K562 (cell line): Measurements from ENCODE around the gene EEF2K. TPM values are rescaled to one million over a fixed set of nuclear protein-coding genes. Genes with fewer than 3 reads are reported as not detected.

Experiments used
- ATAC-seq: fragments of 200-7000 bp; cut with Tn5 transposase; 3 replicates; pipeline ENCODE4 v1.9.1; 2020; ENCODE audit warnings: moderate library complexity
- BruUV-seq: library from RNA; stranded (reverse); fragments of 400-500 nt; replicated peaks from 2 replicates; lab custom pipeline; 2021; lab: Mats Ljungman, UMichigan
- CTCF ChIA-PET: fragments of 300-600 bp; formaldehyde crosslinking; extraction: SDS; loops from one replicate; lab custom pipeline; 2021; ENCODE audit warnings: low intra/inter-chr PET ratio; lab: Yijun Ruan, JAX
- POLR2A ChIA-PET: fragments of 300-600, 350-650 bp; sonication (Branson Sonifier 250); formaldehyde crosslinking; extraction: SDS; loops from one replicate; lab custom pipeline; 2021; ENCODE audit warnings: antibody characterized with exemption, inconsistent platforms; lab: Yijun Ruan, JAX
- DNase-seq, 4 experiments: peaks; one replicate each; pipeline versions ENCODE4 v3.0.0 to v3.0.0-alpha.2; 2011 to 2018; ENCODE audit warnings: low spot score in 3 of 4, mixed read lengths in 3 of 4; ENCODE audit errors: extremely low read depth in 1 of 4
- FAIRE-seq: peaks from 2 replicates; lab custom pipeline; 2011; peaks lifted over from hg19 to GRCh38; lab: Jason Lieb, UNC
- H2AFZ ChIP-seq: 2 replicates; pipeline ENCODE4 v1.6.0; 2011; ENCODE audit warnings: low read depth, low read length, control low read depth, inconsistent platforms
- H3K27ac ChIP-seq: fragments of 200-600 bp; 3 replicates; pipeline ENCODE4 v1.8.0; 2011; ENCODE audit warnings: low read depth, mild to moderate bottlenecking, control low read depth, inconsistent platforms, low read length, moderate library complexity, mixed read lengths; ENCODE audit errors: extremely low read depth
- H3K27me3 ChIP-seq, 2 experiments: fragments of 300-600 bp in 1 of 2; 2 replicates in 1 of 2; 3 replicates in 1 of 2; pipeline versions ENCODE4 v1.6.0 to v1.8.0; 2011; ENCODE audit warnings: inconsistent platforms in 2 of 2, low read length in 2 of 2, mild to moderate bottlenecking in 1 of 2, mixed read lengths in 1 of 2, moderate library complexity in 1 of 2; ENCODE audit not compliant: control insufficient read depth in 2 of 2, insufficient read depth in 2 of 2
- H3K36me3 ChIP-seq: fragments of 300-600 bp; 3 replicates; pipeline ENCODE4 v1.8.0; 2011; ENCODE audit warnings: mild to moderate bottlenecking, low read length, inconsistent platforms; ENCODE audit not compliant: control insufficient read depth, insufficient read depth
- H3K4me1 ChIP-seq, 2 experiments: fragments of 200-600 bp in 1 of 2; replicated peaks in 1 of 2; 2 replicates in 1 of 2; 3 replicates in 1 of 2; pipeline versions ENCODE4 v1.5.1 to v1.8.0; 2011; ENCODE audit warnings: inconsistent platforms in 2 of 2, low read length in 2 of 2, mild to moderate bottlenecking in 1 of 2, mixed read lengths in 1 of 2, moderate library complexity in 1 of 2; ENCODE audit not compliant: control insufficient read depth in 2 of 2, insufficient read depth in 2 of 2
- H3K4me2 ChIP-seq: 2 replicates; pipeline ENCODE4 v1.6.1; 2011; ENCODE audit warnings: low read length, control low read depth, inconsistent platforms, mixed read lengths; ENCODE audit not compliant: insufficient read depth
- H3K4me3 ChIP-seq: fragments of 200-600 bp; sonication (generic), shearing (Covaris generic); 2 replicates; pipeline ENCODE4 v1.5.1; 2016; ENCODE audit warnings: control low read depth, inconsistent platforms
- H3K79me2 ChIP-seq: fragments of 200-600 bp; 3 replicates; pipeline ENCODE4 v1.8.0; 2011; ENCODE audit warnings: low read length, inconsistent platforms; ENCODE audit not compliant: control insufficient read depth, insufficient read depth
- H3K9ac ChIP-seq, 2 experiments: 2 replicates each; pipeline versions ENCODE4 v1.6.0 to v1.6.1; 2011; ENCODE audit warnings: low read depth in 2 of 2, low read length in 2 of 2, control low read depth in 1 of 2, inconsistent platforms in 1 of 2, mild to moderate bottlenecking in 1 of 2, mixed read lengths in 1 of 2; ENCODE audit not compliant: insufficient read depth in 1 of 2
- H3K9me1 ChIP-seq: one replicate; pipeline ENCODE4 v1.6.0; 2011; ENCODE audit warnings: inconsistent platforms, mild to moderate bottlenecking, low read length, moderate library complexity; ENCODE audit not compliant: control insufficient read depth, insufficient read depth
- H3K9me3 ChIP-seq: replicated peaks from 2 replicates; pipeline ENCODE4 v1.5.1; 2011; ENCODE audit warnings: low read depth, low read length, inconsistent platforms; ENCODE audit not compliant: control insufficient read depth, insufficient read depth
- H4K20me1 ChIP-seq: replicated peaks from 2 replicates; pipeline ENCODE4 v1.6.1; 2011; ENCODE audit warnings: low read length, inconsistent platforms, mixed read lengths; ENCODE audit not compliant: control insufficient read depth, insufficient read depth
- E2F3 ChIP-seq: fragments of 250-450 bp; sonication (Bioruptor Pico); IDR thresholded peaks from 2 replicates; pipeline ENCODE4 v1.4.0; 2020; ENCODE audit warnings: mild to moderate bottlenecking
- WGBS: fragments of 100-300 bp; shearing (Covaris generic); methylation state at CpG from one replicate; pipeline ENCODE4 v1.1.6; 2016; ENCODE audit warnings: low coverage, mixed read lengths; ENCODE audit not compliant: insufficient coverage; ENCODE audit errors: missing lambda C conversion rate; 5-methylcytosine and 5-hydroxymethylcytosine counted together
- in situ Hi-C: fragments of 300-500 bp; cut with MboI; formaldehyde crosslinking; loops from 4 replicates; pipeline ENCODE4 v1.15.0; 2018; ENCODE audit warnings: inconsistent platforms, mixed read lengths
- intact Hi-C: fragments of 100-400 bp; cut with micrococcal nuclease; formaldehyde crosslinking; loops from 2 replicates; pipeline ENCODE4 v1.14.2; 2022
- polyA plus RNA-seq, 8 experiments: library from polyadenylated mRNA; depleted of rRNA in 4 of 8; stranded (reverse) in 5 of 8; unstranded in 3 of 8; fragments of >200 nt; fragmentation: Nextera tagmentation in 2 of 8; fragmentation: Illumina TruSeq in 1 of 8; extraction: Ambion mirVana in 2 of 8; extraction: Trizol in 1 of 8; gene quantifications; 2 replicates each; pipeline versions ENCODE4 v1.2.1 to v1.2.3, GENCODE V29; 2011 to 2014; ENCODE audit warnings: inconsistent platforms in 1 of 8, missing spikeins in 1 of 8
- total RNA-seq, 7 experiments: library from RNA; depleted of rRNA in 6 of 7; stranded (reverse); fragments of >200 nt in 6 of 7; fragmentation: Illumina TruSeq in 2 of 7; extraction: Trizol in 2 of 7; gene quantifications; 2 replicates each; pipeline versions ENCODE4 v1.2.1 to v1.2.3, GENCODE V29; 2011 to 2021; ENCODE audit warnings: low replicate concordance in 1 of 7
- TF ChIP-seq, protein P1 (sequence below), 2 experiments: fragments of 450-650 bp in 1 of 2; IDR thresholded peaks; 2 replicates each; pipeline ENCODE4 v1.6.1; 2011 to 2017; ENCODE audit warnings: low read depth in 2 of 2, antibody characterized with exemption in 1 of 2, borderline replicate concordance in 1 of 2, low read length in 1 of 2, mild to moderate bottlenecking in 1 of 2, mixed read lengths in 1 of 2; ENCODE audit not compliant: control insufficient read depth in 1 of 2
- TF ChIP-seq, protein P2 (sequence below), 2 experiments: fragments of 450-650 bp; formaldehyde crosslinking in 1 of 2; IDR thresholded peaks; 2 replicates each; pipeline versions ENCODE4 v1.4.0 to v1.6.1; 2014 to 2020; ENCODE audit warnings: mild to moderate bottlenecking in 2 of 2, borderline replicate concordance in 1 of 2, low read depth in 1 of 2

The EEF2K gene
- total and polyA plus RNA-seq, 9 of the 15 experiments (the other 6 are each of a cell fraction or from before 2014, with no cell fraction given): 3.0 to 35.2 (median 12.2) TPM

DNA sequence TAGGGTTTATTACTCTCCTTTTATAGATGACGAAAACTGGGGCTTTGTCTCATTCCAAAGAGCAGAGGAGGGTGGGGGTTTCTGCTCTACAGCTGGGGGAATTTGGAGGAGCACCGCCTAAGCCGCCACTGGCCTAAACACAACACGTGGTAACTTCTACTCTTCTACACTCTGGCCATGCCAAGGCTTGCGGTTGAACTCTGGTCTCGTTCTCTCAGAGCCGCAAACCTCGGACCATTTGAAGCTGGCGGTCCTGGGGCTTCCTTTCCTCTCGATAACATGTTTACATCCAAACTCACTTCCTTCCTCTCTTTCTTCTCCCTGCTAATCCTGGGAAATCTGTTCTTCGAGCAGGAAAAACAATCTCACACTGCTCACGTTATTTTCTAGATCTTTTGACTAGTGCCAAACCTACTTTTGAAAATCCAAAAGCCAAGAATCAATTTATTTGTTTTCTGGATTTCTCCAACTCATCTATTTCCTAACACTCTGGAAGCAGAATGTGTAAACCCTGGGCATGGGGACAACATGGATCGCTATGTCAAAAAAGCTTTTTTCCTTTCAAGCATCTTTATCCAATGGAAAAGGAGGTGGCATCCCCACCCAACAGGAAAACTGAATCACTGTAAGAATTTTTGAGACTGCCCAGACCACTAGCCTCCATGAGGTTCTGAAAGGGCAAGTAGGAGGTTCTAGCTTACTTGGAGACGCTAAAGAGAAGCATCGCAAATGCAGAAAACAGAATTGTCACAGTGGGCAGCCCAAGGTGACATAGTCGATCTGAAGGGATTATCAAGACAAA lies 13.6 kb upstream of the EEF2K start (continued):
- TF ChIP-seq, protein P1, sequence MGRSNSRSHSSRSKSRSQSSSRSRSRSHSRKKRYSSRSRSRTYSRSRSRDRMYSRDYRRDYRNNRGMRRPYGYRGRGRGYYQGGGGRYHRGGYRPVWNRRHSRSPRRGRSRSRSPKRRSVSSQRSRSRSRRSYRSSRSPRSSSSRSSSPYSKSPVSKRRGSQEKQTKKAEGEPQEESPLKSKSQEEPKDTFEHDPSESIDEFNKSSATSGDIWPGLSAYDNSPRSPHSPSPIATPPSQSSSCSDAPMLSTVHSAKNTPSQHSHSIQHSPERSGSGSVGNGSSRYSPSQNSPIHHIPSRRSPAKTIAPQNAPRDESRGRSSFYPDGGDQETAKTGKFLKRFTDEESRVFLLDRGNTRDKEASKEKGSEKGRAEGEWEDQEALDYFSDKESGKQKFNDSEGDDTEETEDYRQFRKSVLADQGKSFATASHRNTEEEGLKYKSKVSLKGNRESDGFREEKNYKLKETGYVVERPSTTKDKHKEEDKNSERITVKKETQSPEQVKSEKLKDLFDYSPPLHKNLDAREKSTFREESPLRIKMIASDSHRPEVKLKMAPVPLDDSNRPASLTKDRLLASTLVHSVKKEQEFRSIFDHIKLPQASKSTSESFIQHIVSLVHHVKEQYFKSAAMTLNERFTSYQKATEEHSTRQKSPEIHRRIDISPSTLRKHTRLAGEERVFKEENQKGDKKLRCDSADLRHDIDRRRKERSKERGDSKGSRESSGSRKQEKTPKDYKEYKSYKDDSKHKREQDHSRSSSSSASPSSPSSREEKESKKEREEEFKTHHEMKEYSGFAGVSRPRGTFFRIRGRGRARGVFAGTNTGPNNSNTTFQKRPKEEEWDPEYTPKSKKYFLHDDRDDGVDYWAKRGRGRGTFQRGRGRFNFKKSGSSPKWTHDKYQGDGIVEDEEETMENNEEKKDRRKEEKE (IDR thresholded peaks at IDR 0.05; ENCODE audit: borderline replicate concordance in 1 of 2, control insufficient read depth in 1 of 2, low read depth in 2 of 2, low read length in 1 of 2): no peak

DNA sequence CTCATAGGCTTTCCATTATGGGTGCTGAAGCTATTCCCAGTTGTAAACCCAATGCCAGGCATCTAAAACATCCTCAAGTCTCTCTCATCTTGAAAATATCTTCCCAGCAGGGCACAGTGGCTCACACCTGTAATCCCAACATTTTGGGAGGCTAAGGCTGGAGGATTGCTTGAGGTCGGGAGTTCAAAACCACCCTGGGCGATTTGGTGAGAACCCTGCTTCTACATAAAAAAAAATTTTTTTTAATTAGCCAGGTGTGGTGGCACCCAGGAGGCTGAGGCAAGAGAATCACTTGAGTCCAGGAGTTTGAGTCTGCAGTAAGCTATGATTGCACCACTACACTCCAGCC lies 13.0 kb upstream of the EEF2K start:
- POLR2A ChIA-PET: interaction anchor here (0.5 to 2.4 kb wide), 3 partner anchors 8 to 105 kb away, joined by 3 to 13 read pairs (median 3); partner anchors contain the start of gene POLR3E

More for the DNA sequence above, 13.0 kb upstream of the EEF2K start:
- 59% methylated on average over 2 of the region's 2 CpGs for WGBS
- no TSS peak for BruUV-seq
- H3K36me3 ChIP-seq: no peaks in the 10 kb centered on the region; the same call in 2 of the 3 replicates
- H3K4me3 ChIP-seq: no peak overlapping the region
- intact Hi-C loops (no loop called here), in situ Hi-C loops (no loop called here)
- peak in 1 of 4 experiments; percentile 10 for DNase-seq
- no peaks in the 10 kb centered on the region; the same call in 2 of the 3 replicates for H3K79me2 ChIP-seq
- no peak overlapping the region for H3K27ac ChIP-seq
- no peaks in the 10 kb centered on the region for H3K9me3 ChIP-seq
- 0 out of 2 replicates have a peak overlapping the region, but pooled peaks have one; percentile 98 for H2AFZ ChIP-seq
- CTCF ChIA-PET: no interaction called here
- no peak for ATAC-seq
- peak overlapping the region; percentile 95; the same call in 1 of the 2 replicates for H3K4me2 ChIP-seq
- no peak for FAIRE-seq
- 0 out of 4 replicates have a peak overlapping the region, but pooled peaks of 1 of the 2 experiments have one; percentile 92 for H3K9ac ChIP-seq
- TF ChIP-seq E2F3 (CRISPR knock-in tag): no peak
- TF ChIP-seq, protein P2, sequence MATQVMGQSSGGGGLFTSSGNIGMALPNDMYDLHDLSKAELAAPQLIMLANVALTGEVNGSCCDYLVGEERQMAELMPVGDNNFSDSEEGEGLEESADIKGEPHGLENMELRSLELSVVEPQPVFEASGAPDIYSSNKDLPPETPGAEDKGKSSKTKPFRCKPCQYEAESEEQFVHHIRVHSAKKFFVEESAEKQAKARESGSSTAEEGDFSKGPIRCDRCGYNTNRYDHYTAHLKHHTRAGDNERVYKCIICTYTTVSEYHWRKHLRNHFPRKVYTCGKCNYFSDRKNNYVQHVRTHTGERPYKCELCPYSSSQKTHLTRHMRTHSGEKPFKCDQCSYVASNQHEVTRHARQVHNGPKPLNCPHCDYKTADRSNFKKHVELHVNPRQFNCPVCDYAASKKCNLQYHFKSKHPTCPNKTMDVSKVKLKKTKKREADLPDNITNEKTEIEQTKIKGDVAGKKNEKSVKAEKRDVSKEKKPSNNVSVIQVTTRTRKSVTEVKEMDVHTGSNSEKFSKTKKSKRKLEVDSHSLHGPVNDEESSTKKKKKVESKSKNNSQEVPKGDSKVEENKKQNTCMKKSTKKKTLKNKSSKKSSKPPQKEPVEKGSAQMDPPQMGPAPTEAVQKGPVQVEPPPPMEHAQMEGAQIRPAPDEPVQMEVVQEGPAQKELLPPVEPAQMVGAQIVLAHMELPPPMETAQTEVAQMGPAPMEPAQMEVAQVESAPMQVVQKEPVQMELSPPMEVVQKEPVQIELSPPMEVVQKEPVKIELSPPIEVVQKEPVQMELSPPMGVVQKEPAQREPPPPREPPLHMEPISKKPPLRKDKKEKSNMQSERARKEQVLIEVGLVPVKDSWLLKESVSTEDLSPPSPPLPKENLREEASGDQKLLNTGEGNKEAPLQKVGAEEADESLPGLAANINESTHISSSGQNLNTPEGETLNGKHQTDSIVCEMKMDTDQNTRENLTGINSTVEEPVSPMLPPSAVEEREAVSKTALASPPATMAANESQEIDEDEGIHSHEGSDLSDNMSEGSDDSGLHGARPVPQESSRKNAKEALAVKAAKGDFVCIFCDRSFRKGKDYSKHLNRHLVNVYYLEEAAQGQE (IDR thresholded peaks at IDR 0.05; ENCODE audit: borderline replicate concordance): 0 out of 2 replicates have a peak, but pooled peaks have one; percentile 9
- TF ChIP-seq, protein P2 (CRISPR knock-in tag; IDR thresholded peaks at IDR 0.05; ENCODE audit: low read depth): no peak
- TF ChIP-seq, all 486 proteins: peak for 1
- no peaks in the 10 kb centered on the region for H3K9me1 ChIP-seq
- peaks cover 25 to 32% of the 10 kb centered on the region in 2 experiments; a peak in 4 of 5 replicates for H3K4me1 ChIP-seq
- H3K27me3 ChIP-seq: no peaks in the 10 kb centered on the region
- no peaks in the 10 kb centered on the region for H4K20me1 ChIP-seq
